GM21381 (cell line): ENCODE data around the gene CDKL5.

Source experiments
- ATAC-seq: cut with Tn5 transposase; IDR thresholded peaks from one replicate; pipeline ENCODE4 v1.9.1; 2021; ENCODE audit warnings: mild to moderate bottlenecking, moderate library complexity; ENCODE audit not compliant: unreplicated experiment

Gene CDKL5

GRCh38 chrX:18643243-18643642, 217.8 kb downstream of the CDKL5 start:
- ATAC-seq: no peak

- ATAC-seq: no peak
Measured at GRCh38 chrX:18643853-18644252, 218.4 kb downstream of the CDKL5 start.

GRCh38 chrX:18647621-18648020, 222.2 kb downstream of the CDKL5 start:
- ATAC-seq: no peak

GRCh38 chrX:18649498-18649951, 224.1 kb downstream of the CDKL5 start:
- no peak for ATAC-seq

- no peak for ATAC-seq
Measured at GRCh38 chrX:18650662-18651061, 225.3 kb downstream of the CDKL5 start.

- no peak for ATAC-seq
Measured at GRCh38 chrX:18652636-18653035, 227.2 kb downstream of the CDKL5 start.

GRCh38 chrX:18654875-18655836, 229.7 kb downstream of the CDKL5 start:
- ATAC-seq: no peak

GRCh38 chrX:18661273-18661672, 235.9 kb downstream of the CDKL5 start:
- no peak for ATAC-seq

- no peak for ATAC-seq
Measured at GRCh38 chrX:18664947-18665346, 239.5 kb downstream of the CDKL5 start.

- no peak for ATAC-seq
Measured at GRCh38 chrX:18666614-18667013, 241.2 kb downstream of the CDKL5 start.

- no peak for ATAC-seq
Measured at GRCh38 chrX:18668071-18668835, 242.8 kb downstream of the CDKL5 start.

- ATAC-seq: no peak
Measured at GRCh38 chrX:18672008-18672407, 246.6 kb downstream of the CDKL5 start, which contains the start of gene RS1. TSS of gene RS1 (minus strand) at chrX:18672108. CDS start at chrX:18672068, 40 bp downstream.

GRCh38 chrX:18674417-18674787, 249.0 kb downstream of the CDKL5 start:
- ATAC-seq: peak; percentile 41

GRCh38 chrX:18674788-18675735, 249.7 kb downstream of the CDKL5 start:
- peak; percentile 83 for ATAC-seq

GRCh38 chrX:18676050-18676449, 250.6 kb downstream of the CDKL5 start:
- ATAC-seq: no peak

GRCh38 chrX:18676470-18676869, 251.1 kb downstream of the CDKL5 start:
- ATAC-seq: no peak

- no peak for ATAC-seq
Measured at GRCh38 chrX:18677161-18677869, 251.9 kb downstream of the CDKL5 start.

- no peak for ATAC-seq
Measured at GRCh38 chrX:18681996-18682395, 256.6 kb downstream of the CDKL5 start.

GRCh38 chrX:18682979-18683387, 257.6 kb downstream of the CDKL5 start:
- no peak for ATAC-seq
